ENCODE measurements around the gene RASAL3.
A peak's percentile ranks its signal among the peaks of the same experiment; 100 is the strongest.

The RASAL3 gene

DNA sequence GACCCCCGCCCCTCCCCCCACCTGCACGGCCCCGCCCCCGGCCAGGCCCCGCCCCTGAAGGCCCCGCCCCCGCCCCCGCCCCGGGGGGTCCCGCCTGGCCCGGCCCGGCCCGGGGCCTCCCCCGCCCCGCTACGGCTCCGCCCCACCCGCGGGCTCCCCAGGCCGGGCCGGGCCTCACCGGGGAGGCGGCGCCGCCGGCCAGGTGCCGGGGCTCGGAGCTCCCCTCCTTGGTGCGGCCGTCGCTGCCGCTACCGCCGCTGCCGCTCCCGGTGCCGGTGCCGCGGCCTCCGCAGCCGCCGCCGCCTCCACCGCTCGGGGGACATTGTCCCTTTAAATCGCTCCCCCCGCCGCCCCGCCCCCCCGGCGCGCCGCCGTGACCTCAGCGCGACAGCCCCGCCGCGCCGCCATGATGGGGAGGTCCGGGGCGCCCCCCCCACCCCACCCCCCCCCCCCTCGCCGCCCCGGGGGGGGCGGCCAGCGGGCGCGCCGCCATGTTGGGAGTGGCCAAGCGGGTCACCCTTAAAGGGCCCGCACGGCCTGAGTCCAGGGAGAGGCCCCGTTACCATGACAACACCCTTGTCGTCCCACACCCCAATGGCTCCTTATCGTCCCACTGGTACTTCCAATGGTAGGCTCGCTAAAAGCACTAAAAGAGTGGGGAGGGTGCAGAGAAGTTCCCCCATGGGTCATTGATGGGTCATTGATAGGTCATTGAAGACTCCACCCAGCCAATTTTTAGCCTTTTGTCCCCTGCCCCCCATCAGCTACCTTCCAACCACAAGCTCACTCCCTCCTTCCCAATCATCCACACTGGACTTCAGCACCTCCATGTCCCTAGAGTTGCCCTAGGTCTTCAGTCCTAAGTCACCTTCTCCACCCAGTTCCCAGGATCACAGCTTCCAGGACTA lies 14.5 kb downstream of the RASAL3 start, which contains the start of gene WIZ:
WIZ (minus strand) TSS at position 337 of the 908 bp plus-strand sequence. CDS start 1,649 bp downstream, outside the sequence.
- peak; percentile 70 for DNase-seq (ENCODE audit: low read depth)

DNA sequence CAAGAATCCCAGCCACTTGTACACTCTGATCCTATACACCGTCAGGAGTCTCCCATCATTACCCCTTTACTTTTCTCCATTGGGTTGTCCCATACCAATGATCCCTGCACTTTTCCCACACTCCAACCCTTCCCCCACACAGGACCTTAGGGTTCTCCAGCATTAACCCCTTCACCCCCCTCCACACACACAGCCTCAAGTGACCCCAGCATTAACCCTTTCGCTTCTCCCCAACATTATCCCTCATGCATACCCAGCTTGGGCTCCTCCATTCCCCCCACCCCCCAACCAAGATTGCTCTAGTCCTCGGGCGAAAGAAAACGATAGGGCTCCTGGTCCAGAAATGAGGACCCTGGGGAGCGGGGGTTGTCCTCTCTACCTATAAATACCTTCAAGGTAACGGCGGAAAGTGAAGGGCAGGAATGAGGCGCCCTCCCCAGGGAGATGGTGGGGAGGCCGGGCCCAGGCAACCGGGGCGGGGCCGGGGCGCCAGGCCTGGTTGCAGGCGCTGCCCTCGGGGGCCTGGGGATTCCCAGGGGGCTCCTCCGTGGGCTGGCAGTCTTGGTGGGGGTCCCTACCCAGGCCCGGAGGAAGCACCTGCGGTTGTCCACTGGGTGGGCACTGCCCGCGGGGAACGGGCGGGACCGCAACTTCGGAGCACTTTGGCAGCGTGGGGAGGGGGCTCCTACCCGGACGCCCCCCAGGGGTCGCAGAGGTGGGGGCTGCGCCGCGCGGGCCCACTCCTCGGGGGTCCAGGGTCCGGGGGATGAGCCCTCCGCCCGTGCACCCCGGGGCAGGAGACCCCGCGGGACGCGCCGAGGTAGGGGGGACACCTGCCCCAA lies 15.3 kb downstream of the RASAL3 start:
- DNase-seq (ENCODE audit: low read depth) = no peak

- no peak for DNase-seq (ENCODE audit: low read depth)
Measured at GRCh38 chr19:15448044-15448777, 16.1 kb downstream of the RASAL3 start.

- DNase-seq (ENCODE audit: low read depth) = no peak
Measured at GRCh38 chr19:15447057-15447456, 17.3 kb downstream of the RASAL3 start.

- DNase-seq (ENCODE audit: low read depth) = no peak
Measured at GRCh38 chr19:15445807-15446376, 18.5 kb downstream of the RASAL3 start.

GRCh38 chr19:15445227-15445605 lies 19.1 kb downstream of the RASAL3 start:
- DNase-seq (ENCODE audit: low read depth) = no peak

- DNase-seq (ENCODE audit: low read depth) = no peak
Measured at GRCh38 chr19:15444505-15445226, 19.7 kb downstream of the RASAL3 start.

- DNase-seq (ENCODE audit: low read depth) = peak; percentile 27
Measured at GRCh38 chr19:15443838-15444237, 20.5 kb downstream of the RASAL3 start.

- no peak for DNase-seq (ENCODE audit: low read depth)
Measured at GRCh38 chr19:15443325-15443724, 21.0 kb downstream of the RASAL3 start.

DNA sequence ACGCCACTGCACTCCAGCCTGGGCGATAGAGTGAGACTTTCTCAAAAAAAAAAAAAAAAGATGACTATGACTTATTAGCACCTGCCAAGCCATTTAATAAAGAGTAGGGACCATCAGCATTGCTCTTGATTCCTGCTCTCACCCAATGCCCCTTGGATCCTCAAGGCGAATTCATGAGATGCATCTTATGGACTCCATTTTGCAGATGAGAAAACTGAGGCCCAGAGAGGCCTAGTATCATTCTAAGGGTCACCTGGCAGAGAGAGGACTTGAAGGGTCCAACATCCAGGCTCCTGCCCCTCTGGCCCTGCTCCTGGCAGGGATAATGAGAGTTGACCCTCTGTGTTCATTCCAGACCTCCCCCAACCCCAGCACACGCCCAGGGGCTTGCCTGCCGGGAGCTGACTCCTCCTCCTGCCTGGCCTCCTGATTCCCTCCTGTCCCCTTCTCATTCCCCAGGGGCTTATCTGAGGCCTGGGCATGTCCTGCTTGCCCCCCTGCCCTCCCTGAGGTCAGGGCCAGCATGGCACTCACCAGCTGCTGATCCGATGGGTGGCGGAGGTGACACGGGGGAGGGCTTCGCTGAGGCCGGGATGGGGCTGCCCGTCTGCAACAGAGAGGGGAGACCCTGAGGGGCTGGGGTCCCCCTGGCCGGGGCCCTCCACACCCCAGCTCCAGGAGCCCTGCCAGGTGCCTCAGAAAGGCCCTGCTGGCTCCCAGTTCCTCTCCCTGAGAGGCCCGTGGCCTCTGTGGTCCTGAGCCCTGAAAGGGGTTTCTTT lies 22.0 kb downstream of the RASAL3 start:
- DNase-seq (ENCODE audit: low read depth) = no peak

GRCh38 chr19:15441317-15441716 lies 23.0 kb downstream of the RASAL3 start:
- DNase-seq (ENCODE audit: low read depth) = no peak

DNA sequence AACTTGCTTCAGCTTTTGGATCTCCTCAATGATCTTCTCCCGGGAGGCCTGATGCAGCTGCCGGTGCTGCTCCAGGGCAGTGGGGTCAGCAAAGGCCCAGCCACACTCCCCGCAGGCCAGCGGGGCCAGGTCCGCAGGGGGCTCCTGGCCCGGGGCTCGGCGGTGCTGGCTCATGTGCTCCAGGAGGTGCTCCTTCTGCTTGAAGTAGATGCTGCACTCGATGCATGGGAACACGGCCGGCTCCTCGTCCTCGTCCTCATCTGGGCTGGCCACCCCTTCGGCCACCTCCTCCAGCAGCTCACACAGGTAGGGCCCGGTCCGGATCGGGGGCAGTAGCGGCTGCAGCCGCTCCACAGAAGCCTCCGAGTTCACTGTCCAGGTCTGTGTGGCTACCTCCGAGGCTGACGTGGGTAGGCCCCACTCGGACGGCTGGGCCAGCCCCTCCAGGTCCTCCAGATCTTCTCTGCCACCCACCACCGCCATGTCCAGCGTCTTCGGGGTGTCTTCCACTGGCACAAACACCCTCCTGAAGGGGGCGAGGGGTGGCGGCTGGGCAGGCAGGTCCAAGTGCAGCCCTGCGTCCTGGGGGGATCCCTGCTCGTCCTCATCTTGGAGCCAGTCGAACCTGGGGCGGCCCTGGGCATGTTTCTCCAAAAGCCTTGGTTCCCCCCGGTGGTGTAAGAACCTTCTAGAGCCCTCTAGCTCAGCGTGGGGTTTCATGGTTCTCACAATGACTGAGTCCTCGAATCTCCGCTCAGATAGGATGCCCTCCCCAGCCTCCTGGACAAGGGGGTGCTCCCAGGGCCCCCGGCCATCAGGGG lies 24.3 kb downstream of the RASAL3 start:
- no peak for DNase-seq (ENCODE audit: low read depth)

DNA sequence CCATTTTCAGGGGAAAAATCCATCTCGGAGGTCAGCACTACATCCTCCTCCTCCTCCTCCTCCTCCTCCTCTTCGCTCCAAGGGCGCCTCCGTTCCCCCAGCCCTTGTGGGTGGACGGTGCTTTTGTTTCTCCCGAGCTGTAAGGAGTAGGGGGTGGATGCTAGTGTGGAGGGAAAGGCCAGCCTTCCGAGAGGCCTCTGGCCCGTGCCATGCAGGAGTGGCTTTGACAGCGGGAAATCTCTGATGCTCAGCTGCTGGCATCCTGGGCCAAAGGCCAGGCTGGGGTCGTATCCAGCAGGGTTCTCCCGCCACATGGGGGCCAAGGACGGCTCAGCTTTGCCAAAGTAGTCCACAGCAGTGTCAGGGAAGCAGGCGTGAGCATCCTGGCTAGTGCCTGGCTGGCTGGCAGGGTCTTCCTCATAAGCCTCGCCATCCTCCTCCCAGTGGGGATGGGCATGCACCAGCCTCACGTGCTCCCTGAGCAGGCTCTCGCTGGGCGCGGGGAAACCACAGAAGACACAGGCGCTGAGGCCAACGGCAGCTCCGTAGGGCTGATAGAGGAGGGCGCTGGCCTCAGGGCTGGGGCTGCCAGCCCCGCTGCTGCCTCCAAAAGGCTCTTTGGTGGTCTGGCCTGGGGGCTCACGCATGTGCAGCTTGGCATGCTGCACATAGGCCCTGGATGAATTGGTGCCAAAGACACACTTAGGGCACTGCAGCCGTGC lies 25.1 kb downstream of the RASAL3 start:
- DNase-seq (ENCODE audit: low read depth) = no peak

- no peak for DNase-seq (ENCODE audit: low read depth)
Measured at GRCh38 chr19:15438577-15438976, 25.8 kb downstream of the RASAL3 start.

DNA sequence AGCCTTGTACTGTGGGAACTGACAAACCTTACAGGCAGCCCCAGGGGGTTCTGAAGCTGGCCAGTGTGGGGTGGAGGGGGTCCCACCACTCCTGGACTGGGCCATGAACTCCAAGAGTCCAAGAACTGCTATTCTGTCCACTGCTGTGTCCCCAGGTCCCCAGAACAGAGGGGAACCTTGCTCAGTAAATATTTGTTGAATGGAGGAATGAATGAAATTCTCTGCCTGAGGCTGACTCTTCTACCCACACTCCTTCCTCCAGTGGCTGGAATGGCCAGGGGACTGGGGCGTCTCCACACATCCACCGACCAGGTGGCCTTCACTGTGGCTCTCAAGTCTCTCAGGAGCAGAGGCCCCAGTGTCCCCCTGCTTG lies 26.2 kb downstream of the RASAL3 start:
- DNase-seq (ENCODE audit: low read depth) = no peak

- peak; percentile 40 for DNase-seq (ENCODE audit: low read depth)
Measured at GRCh38 chr19:15437355-15438123, 26.8 kb downstream of the RASAL3 start.

DNA sequence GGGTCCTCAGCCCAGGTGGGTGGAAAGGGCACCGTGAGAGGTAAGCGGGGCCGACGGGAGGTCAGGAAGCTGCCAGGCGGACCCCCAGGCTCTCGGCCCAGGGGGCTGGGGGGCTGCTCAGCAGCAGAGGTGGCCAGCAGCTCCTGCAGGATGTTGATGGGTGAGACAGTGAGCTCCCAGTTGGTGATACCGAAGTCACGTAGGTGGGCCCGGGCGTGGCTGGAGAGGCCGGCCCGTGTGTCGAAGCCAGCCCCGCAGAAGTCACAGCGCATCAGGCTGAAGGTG lies 27.6 kb downstream of the RASAL3 start:
- DNase-seq (ENCODE audit: low read depth) = no peak
